ENCODE data around the gene KRTAP27-1. TPM values are rescaled to one million over a fixed set of nuclear protein-coding genes. Genes with fewer than 3 reads are reported as not detected.

KRTAP27-1 gene
- total RNA-seq, 4 donors from 2014 or later: not detected

DNA sequence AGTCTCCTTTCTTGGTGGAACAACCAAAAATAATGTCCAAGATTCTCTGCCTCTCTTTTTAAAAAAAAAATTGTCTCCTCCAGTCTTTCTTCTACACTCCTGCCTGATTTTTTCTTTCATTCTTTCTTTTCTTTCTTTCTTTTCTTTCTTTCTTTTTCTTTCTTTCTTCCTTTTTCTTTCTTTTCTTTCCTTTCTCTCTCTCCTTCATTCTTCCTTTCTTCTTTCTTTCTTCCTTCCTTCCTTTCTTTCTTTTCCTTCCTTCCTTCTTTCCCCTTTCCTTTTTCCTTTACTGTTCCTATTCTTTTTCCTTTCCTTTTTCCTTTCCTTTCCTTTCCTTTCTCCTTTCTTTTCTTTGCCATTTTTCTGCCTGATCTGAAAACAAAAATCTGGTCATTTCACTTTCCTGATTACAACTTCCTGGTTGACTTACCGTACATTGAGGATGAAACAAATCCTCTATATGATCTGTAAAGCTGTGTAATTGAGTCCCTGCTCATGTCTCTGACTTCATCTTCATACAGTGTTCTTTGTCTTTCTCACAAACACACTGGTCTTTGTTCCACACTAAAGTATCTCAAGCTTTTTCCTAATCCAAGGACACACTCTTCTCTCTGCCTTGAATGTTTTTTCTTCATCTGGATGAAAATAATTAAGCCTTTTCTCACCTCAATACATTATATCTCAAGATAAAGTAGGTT lies 17.0 kb upstream of the KRTAP27-1 start:
- no peak for TF ChIP-seq POLR2A (IDR thresholded peaks at IDR 0.05)
- TF ChIP-seq, protein P1, sequence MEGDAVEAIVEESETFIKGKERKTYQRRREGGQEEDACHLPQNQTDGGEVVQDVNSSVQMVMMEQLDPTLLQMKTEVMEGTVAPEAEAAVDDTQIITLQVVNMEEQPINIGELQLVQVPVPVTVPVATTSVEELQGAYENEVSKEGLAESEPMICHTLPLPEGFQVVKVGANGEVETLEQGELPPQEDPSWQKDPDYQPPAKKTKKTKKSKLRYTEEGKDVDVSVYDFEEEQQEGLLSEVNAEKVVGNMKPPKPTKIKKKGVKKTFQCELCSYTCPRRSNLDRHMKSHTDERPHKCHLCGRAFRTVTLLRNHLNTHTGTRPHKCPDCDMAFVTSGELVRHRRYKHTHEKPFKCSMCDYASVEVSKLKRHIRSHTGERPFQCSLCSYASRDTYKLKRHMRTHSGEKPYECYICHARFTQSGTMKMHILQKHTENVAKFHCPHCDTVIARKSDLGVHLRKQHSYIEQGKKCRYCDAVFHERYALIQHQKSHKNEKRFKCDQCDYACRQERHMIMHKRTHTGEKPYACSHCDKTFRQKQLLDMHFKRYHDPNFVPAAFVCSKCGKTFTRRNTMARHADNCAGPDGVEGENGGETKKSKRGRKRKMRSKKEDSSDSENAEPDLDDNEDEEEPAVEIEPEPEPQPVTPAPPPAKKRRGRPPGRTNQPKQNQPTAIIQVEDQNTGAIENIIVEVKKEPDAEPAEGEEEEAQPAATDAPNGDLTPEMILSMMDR (IDR thresholded peaks at IDR 0.05): no peak
- DNase-seq: no peak
- Histone ChIP-seq H3K27me3 (no peaks in the 10 kb centered on the region), H3K36me3 (no peaks in the 10 kb centered on the region), H3K27ac (no peak overlapping the region), H3K4me3 (replicated peaks in 1 of 3) (no peak overlapping the region), H3K9me3 (no peaks in the 10 kb centered on the region), H3K4me1 (no peaks in the 10 kb centered on the region)
- intact Hi-C loops (cut with DNase I): no loop called here
- 85 to 87% methylated on average over 1 of the region's 1 CpG for WGBS, 2 donors

DNA sequence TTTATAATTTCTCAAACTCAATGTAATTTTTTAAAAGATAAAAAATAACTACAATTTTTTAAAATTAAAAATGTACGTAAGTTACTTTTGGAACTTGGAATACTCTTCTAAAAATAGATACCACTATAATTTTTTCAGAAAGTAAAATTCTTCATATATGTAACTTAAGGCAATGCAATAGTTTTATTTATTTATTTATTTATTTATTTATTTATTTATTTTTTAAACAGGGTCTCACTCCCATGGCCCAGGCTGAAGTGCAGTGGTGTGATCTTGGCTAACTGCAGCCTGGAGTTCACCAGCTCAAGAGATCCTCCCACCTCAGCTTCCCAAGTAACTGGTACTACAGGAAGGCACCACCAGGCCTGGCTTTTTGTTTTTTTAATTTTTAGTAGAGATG lies 14.0 kb upstream of the KRTAP27-1 start:
- intact Hi-C loops (cut with DNase I): no loop called here
- H3K27ac ChIP-seq: no peak overlapping the region
- no peaks in the 10 kb centered on the region for H3K9me3 ChIP-seq
- TF ChIP-seq, protein P1 (IDR thresholded peaks at IDR 0.05): no peak
- TF ChIP-seq POLR2A (IDR thresholded peaks at IDR 0.05): no peak
- no peaks in the 10 kb centered on the region for H3K27me3 ChIP-seq
- WGBS, 2 donors: 94 to 95% methylated on average over 1 of the region's 1 CpG
- no peak overlapping the region for H3K4me3 ChIP-seq (replicated peaks in 1 of 3)
- H3K36me3 ChIP-seq: no peaks in the 10 kb centered on the region
- no peaks in the 10 kb centered on the region for H3K4me1 ChIP-seq
- no peak for DNase-seq

DNA sequence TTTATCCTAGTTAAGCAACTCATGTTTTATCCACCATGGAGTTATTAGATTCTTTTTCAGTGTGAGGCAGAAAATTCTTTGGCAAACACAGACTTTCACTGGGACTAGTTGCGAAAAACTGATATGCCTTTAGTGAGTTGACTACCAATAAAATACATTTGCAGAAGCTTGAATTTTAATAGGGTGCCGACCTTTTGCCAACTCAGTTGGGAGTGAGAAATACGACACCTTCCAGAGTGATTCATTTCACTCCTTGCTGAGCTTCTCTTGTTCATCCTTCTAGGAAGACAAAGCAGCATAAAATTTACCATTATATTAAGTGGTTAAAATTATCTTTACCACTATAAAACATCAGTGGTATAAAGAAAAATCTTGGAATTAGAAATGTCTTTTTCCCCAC lies 12.1 kb upstream of the KRTAP27-1 start:
- Histone ChIP-seq H3K27me3 (no peaks in the 10 kb centered on the region), H3K9me3 (no peaks in the 10 kb centered on the region), H3K27ac (no peak overlapping the region), H3K4me3 (replicated peaks in 1 of 3) (no peak overlapping the region), H3K4me1 (no peaks in the 10 kb centered on the region), H3K36me3 (no peaks in the 10 kb centered on the region)
- intact Hi-C loops (cut with DNase I): no loop called here
- TF ChIP-seq, protein P1 (IDR thresholded peaks at IDR 0.05): no peak
- no peak for TF ChIP-seq POLR2A (IDR thresholded peaks at IDR 0.05)
- WGBS, 2 donors: 63 to 68% methylated on average over 3 of the region's 3 CpGs
- no peak for DNase-seq

DNA sequence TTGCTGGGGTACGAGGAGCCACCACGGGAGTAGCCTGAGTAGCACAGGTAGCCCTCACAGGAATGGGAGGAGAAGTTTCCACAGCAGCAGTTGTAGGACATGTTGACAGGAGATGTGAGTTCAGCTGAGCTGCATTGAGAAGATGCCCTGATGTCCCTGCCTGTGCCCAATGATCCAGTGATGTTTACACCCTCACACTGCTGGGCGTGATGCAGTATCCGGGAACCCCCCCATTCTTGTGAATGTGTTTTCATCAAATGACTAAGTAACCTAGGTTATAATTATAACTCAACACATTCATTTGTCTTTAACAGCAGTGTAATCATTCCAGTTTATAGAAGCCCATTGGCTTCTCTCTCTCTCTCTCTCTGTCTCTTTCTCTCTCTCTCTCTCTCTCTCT lies 11.0 kb upstream of the KRTAP27-1 start, which contains the start of gene KRTAP23-1:
Gene KRTAP23-1 (minus strand): TSS at position 101 of the 400 bp plus-strand sequence. CDS start 0 bp downstream, at position 101.
- intact Hi-C loops (cut with DNase I): no loop called here
- no peak for TF ChIP-seq POLR2A (IDR thresholded peaks at IDR 0.05)
- TF ChIP-seq, protein P1 (IDR thresholded peaks at IDR 0.05): no peak
- Histone ChIP-seq H3K27me3 (no peaks in the 10 kb centered on the region), H3K9me3 (no peaks in the 10 kb centered on the region), H3K27ac (no peak within 1 kb of the TSS), H3K36me3 (no peaks in the 10 kb centered on the region), H3K4me3 (replicated peaks in 1 of 3) (no peak within 1 kb of the TSS), H3K4me1 (no peaks in the 10 kb centered on the region)
- no peak for DNase-seq
- 89 to 92% methylated on average over 4 of the region's 4 CpGs for WGBS, 2 donors

DNA sequence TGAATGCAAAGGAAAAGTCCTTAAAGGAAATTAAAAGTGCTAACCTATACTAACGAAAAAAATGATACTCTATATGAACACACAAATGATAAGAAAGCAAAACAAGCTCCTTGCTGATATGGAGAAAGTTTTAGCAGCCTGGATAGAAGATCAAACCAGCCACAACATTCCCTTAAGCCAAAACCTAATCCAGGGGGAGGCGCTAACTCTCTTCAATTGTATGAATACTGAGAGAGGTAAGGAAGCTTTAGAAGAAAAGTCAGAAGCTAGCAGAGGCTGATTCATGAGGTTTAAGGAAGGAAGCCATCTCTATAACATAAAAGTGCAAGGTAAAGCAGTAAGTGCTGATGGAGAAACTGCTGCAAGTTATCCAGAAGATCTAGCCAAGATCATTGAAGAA lies 7.5 kb upstream of the KRTAP27-1 start:
- no peak overlapping the region for H3K27ac ChIP-seq
- H3K9me3 ChIP-seq: no peaks in the 10 kb centered on the region
- no peak for DNase-seq
- WGBS, 2 donors: 74 to 82% methylated on average over 2 of the region's 2 CpGs
- H3K27me3 ChIP-seq: no peaks in the 10 kb centered on the region
- TF ChIP-seq, protein P1 (IDR thresholded peaks at IDR 0.05): no peak
- no peak overlapping the region for H3K4me3 ChIP-seq (replicated peaks in 1 of 3)
- H3K4me1 ChIP-seq: no peaks in the 10 kb centered on the region
- no peaks in the 10 kb centered on the region for H3K36me3 ChIP-seq
- intact Hi-C loops (cut with DNase I): no loop called here

Measured in thyroid gland (tissue), 4 donors.